A549 (cell line): ENCODE results near the gene HCN2. TPM values are rescaled to one million over a fixed set of nuclear protein-coding genes. Genes with fewer than 3 reads are reported as not detected.

Experiments
- ATAC-seq, 2 experiments: fragments of 200-7000 bp in 1 of 2; fragments of >200 bp in 1 of 2; cut with Nextera tagmentation in 1 of 2; cut with Tn5 transposase in 1 of 2; 3 replicates each; pipeline versions ENCODE4 v1.8.0 to v1.9.1; 2018 to 2020; ENCODE audit warnings: mild to moderate bottlenecking in 1 of 2, moderate library complexity in 1 of 2
- CTCF ChIA-PET: fragments of 300-600 bp; sonication (Branson Sonifier 250); formaldehyde crosslinking; extraction: SDS; loops from one replicate; lab custom pipeline; 2021; ENCODE audit warnings: antibody characterized with exemption, inconsistent platforms; lab: Yijun Ruan, JAX
- POLR2A ChIA-PET: fragments of 350-600 bp; formaldehyde crosslinking; extraction: SDS; loops from one replicate; lab custom pipeline; 2021; ENCODE audit warnings: antibody characterized with exemption, inconsistent platforms; lab: Yijun Ruan, JAX
- DNase-seq, 2 experiments: peaks; one replicate each; pipeline versions ENCODE4 v3.0.0 to v3.0.0-alpha.2; 2011 to 2016; ENCODE audit warnings: low read depth in 1 of 2, low spot score in 1 of 2
- FAIRE-seq: peaks from 2 replicates; lab custom pipeline; 2011; peaks lifted over from hg19 to GRCh38; lab: Jason Lieb, UNC
- H3K27ac ChIP-seq, 2 experiments: fragments of >200 bp; sonication (Bioruptor Twin); formaldehyde crosslinking; 3 replicates each; pipeline ENCODE4 v1.5.1; 2016 to 2017
- H3K4me1 ChIP-seq: fragments of >200 bp; sonication (Bioruptor Twin); formaldehyde crosslinking; 3 replicates; pipeline ENCODE4 v1.6.1; 2016
- H3K4me2 ChIP-seq: fragments of >200 bp; sonication (Bioruptor Twin); formaldehyde crosslinking; 3 replicates; pipeline ENCODE4 v1.6.1; 2016
- H3K4me3 ChIP-seq: fragments of >200 bp; sonication (Bioruptor Twin); formaldehyde crosslinking; 3 replicates; pipeline ENCODE4 v1.5.1; 2016
- H3K9me3 ChIP-seq: fragments of >200 bp; sonication (Bioruptor Twin); formaldehyde crosslinking; 3 replicates; pipeline ENCODE4 v1.6.1; 2016
- ATOH8 ChIP-seq: fragments of 250-450 bp; sonication (Bioruptor Pico); IDR thresholded peaks from 2 replicates; pipeline ENCODE4 v1.5.0; 2020; ENCODE audit warnings: low read depth, mild to moderate bottlenecking, moderate library complexity
- CBX8 ChIP-seq: fragments of 200-600 bp; sonication (generic); IDR thresholded peaks from 2 replicates; pipeline ENCODE4 v1.6.1; 2016
- CEBPB ChIP-seq, 2 experiments: fragments of >200 bp in 1 of 2; sonication (Bioruptor Twin) in 1 of 2; formaldehyde crosslinking in 1 of 2; IDR thresholded peaks; 2 replicates each; pipeline ENCODE4 v1.6.1; 2012 to 2016
- CHD4 ChIP-seq: fragments of 200-600 bp; sonication (generic); IDR thresholded peaks from 2 replicates; pipeline ENCODE4 v1.6.1; 2016; ENCODE audit warnings: antibody characterized with exemption, mild to moderate bottlenecking, borderline replicate concordance
- EHF ChIP-seq: fragments of 250-450 bp; sonication (Bioruptor Pico); IDR thresholded peaks from 2 replicates; pipeline ENCODE4 v1.5.0; 2020; ENCODE audit warnings: mild to moderate bottlenecking
- EHMT2 ChIP-seq: fragments of 200-600 bp; sonication (generic); IDR thresholded peaks from 2 replicates; pipeline ENCODE4 v1.6.1; 2016; ENCODE audit warnings: antibody characterized with exemption, low read depth, mild to moderate bottlenecking, moderate library complexity
- ESRRA ChIP-seq: fragments of 150-350 bp; IDR thresholded peaks from 2 replicates; pipeline ENCODE4 v1.6.1; 2014; ENCODE audit warnings: mild to moderate bottlenecking, low read length, borderline replicate concordance
- FOXS1 ChIP-seq: fragments of 250-450 bp; sonication (Bioruptor Pico); IDR thresholded peaks from 2 replicates; pipeline ENCODE4 v1.5.0; 2020; ENCODE audit warnings: mild to moderate bottlenecking, moderate library complexity
- JUNB ChIP-seq: fragments of >200 bp; sonication (Bioruptor Twin); formaldehyde crosslinking; IDR thresholded peaks from 2 replicates; pipeline ENCODE4 v1.6.1; 2016
- KDM1A ChIP-seq: fragments of 200-600 bp; sonication (generic); IDR thresholded peaks from 2 replicates; pipeline ENCODE4 v1.6.1; 2016; ENCODE audit warnings: low read depth, mild to moderate bottlenecking
- KDM5A ChIP-seq: fragments of 200-600 bp; sonication (generic); IDR thresholded peaks from 2 replicates; pipeline ENCODE4 v1.6.1; 2016; ENCODE audit warnings: antibody characterized with exemption, mild to moderate bottlenecking
- MAZ ChIP-seq: fragments of 150-350 bp; IDR thresholded peaks from 2 replicates; pipeline ENCODE4 v1.6.1; 2014; ENCODE audit warnings: antibody characterized with exemption, low read depth, low read length, borderline replicate concordance
- TFCP2L1 ChIP-seq: fragments of 250-450 bp; sonication (Bioruptor Pico); IDR thresholded peaks from 2 replicates; pipeline ENCODE4 v1.5.0; 2021; ENCODE audit warnings: mild to moderate bottlenecking
- WGBS: methylation state at CpG from one replicate; pipeline ENCODE4 v1.1.6; 2017; ENCODE audit errors: missing lambda C conversion rate; 5-methylcytosine and 5-hydroxymethylcytosine counted together
- polyA plus RNA-seq, 4 experiments: library from polyadenylated mRNA; depleted of rRNA in 3 of 4; stranded (reverse); fragments of >200 nt; fragmentation: RNase III in 1 of 4; extraction: RNeasy Plus Mini Kit Qiagen cat#74134 plus additional on column Dnase treatment in 1 of 4; gene quantifications; 2 replicates in 3 of 4; 3 replicates in 1 of 4; pipeline ENCODE4 v1.2.3, GENCODE V29; 2011 to 2017
- TF ChIP-seq, protein P1 (sequence below): fragments of >200 bp; sonication (Bioruptor Twin); formaldehyde crosslinking; IDR thresholded peaks from 2 replicates; pipeline ENCODE4 v1.6.1; 2016

Gene HCN2
- polyA plus RNA-seq, 2 of the 4 experiments (the other 2 are of a cell fraction) = 2.7 to 23.2 TPM

GRCh38 chr19:555474-555808 is 34.2 kb upstream of the HCN2 start:
- FAIRE-seq = no peak
- ChIA-PET POLR2A (interaction anchor here (0.8 to 2.0 kb wide), 4 partner anchors 8 to 108 kb away, joined by 3 to 16 read pairs (median 5); partner anchors contain the start of gene BSG), CTCF (interaction anchor here (1.0 to 3.0 kb wide), 6 partner anchors 11 to 45 kb away, joined by 3 to 10 read pairs (median 5); partner anchors contain the start of gene CDC34)

GRCh38 chr19:556611-557382 is 32.9 kb upstream of the HCN2 start:
- TF ChIP-seq ATOH8 (no peak), ESRRA (no peak)
- DNase-seq (no peak), FAIRE-seq (no peak), ATAC-seq (peak; percentile 35 to 46; a peak in 5 of 6 replicates)
- ChIA-PET POLR2A (interaction anchor here (1.9 to 2.0 kb wide), 2 partner anchors 15 to 26 kb away, joined by 5 to 16 read pairs; partner anchors contain the start of gene BSG), CTCF (interaction anchor here (1.9 to 3.0 kb wide), 4 partner anchors 19 to 32 kb away, joined by 4 to 10 read pairs (median 8); partner anchors contain the start of gene CDC34)
- WGBS = 70% methylated on average over 23 of the region's 31 CpGs
- Histone ChIP-seq H3K27ac (peak overlapping the region; percentile 80 to 81), H3K9me3 (no peaks in the 10 kb centered on the region), H3K4me1 (peaks cover 18% of the 10 kb centered on the region), H3K4me2 (peak overlapping the region; percentile 79), H3K4me3 (peak overlapping the region; percentile 19; the same call in 1 of the 3 replicates)

More at GRCh38 chr19:555474-555808, 34.2 kb upstream of the HCN2 start:
- TF ChIP-seq JUNB (no peak), CEBPB (IDR thresholded peaks at IDR 0.05) (0 out of 4 replicates have a peak, but pooled peaks of 1 of the 2 experiments have one; percentile 26), CBX8 (no peak), CHD4 (peak; percentile 39; the same call in 1 of the 2 replicates)
- Histone ChIP-seq H3K4me2 (peak overlapping the region; percentile 79), H3K4me1 (peaks cover 28% of the 10 kb centered on the region), H3K9me3 (no peaks in the 10 kb centered on the region), H3K27ac (peak overlapping the region; percentile 80 to 81; a peak in 4 of 6 replicates), H3K4me3 (no peak overlapping the region)
- WGBS = 77% methylated on average over 10 of the region's 14 CpGs
- no peak for ATAC-seq
- DNase-seq = no peak

DNA sequence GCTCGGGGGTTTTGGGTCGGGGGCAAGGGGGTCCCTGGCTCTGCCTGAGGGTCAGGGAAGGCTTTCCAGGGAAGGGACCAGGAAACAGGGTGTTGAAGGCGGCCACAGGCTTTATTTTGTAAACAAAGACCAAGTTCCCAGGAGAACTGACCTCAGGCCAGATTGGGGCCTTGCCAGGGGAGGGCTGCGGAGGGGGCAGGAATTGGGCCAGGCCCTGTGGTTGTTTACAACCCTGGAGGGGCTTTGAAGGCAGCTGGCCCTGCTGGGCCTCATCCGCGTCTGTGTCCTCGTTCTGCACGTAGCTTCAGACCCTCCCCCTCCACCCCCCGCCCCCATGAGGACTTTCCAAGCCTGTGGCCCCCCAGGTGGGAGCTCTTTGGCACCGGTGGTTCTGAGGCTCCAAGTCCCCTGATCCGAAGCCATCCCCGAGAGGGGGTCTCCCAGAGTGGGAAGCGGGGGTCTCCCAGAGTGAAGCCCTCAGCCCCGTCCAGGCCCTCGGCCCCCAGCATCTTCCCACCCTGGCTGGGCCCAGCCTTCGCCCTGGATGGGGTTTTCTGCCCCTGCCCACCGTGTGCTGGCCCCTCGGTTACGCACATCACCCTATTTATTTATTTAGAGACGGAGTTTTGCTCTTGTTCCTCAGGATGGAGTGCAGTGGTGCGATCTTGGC is 30.8 kb upstream of the HCN2 start:
- CTCF ChIA-PET = interaction anchor here (1.1 kb wide), 1 partner anchor 16 kb away, joined by 3 read pairs; no protein-coding TSS in a partner anchor
- Histone ChIP-seq H3K4me1 (peaks cover 18% of the 10 kb centered on the region), H3K9me3 (no peaks in the 10 kb centered on the region), H3K4me2 (no peak overlapping the region), H3K4me3 (no peak overlapping the region), H3K27ac (peak overlapping the region in 1 of 2 experiments; percentile 60; a peak in 2 of 6 replicates)
- FAIRE-seq = no peak
- no peak for ATAC-seq
- POLR2A ChIA-PET = no interaction called here
- WGBS = 81% methylated on average over 17 of the region's 21 CpGs
- no peak for DNase-seq
- no peak for TF ChIP-seq TFCP2L1
- TF ChIP-seq EHMT2 = no peak
- no peak for TF ChIP-seq MAZ
- TF ChIP-seq KDM1A = no peak
- TF ChIP-seq, protein P1, sequence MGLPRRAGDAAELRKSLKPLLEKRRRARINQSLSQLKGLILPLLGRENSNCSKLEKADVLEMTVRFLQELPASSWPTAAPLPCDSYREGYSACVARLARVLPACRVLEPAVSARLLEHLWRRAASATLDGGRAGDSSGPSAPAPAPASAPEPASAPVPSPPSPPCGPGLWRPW = no peak

DNA sequence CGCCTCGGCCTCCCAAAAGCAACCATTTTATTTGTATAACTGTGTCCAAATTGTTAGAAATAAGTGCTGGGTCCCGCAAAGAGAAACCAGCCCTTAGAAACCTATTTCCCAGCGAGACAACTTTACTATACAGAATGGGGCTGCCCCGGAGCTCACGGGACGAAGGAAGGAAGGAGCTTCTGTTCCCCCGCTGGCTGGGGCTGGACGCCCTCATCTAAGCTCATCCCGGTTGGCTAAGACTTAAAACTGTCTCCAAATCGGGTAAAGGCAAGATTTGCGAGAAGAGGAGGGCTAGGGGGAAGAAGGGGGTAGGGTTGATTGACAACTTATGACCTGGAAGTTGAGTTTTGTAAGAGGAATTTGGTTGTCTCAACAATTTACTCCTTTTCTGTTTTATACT is 29.6 kb upstream of the HCN2 start:
- H3K4me2 ChIP-seq = no peak overlapping the region
- FAIRE-seq (no peak), DNase-seq (no peak), ATAC-seq (no peak)
- ChIA-PET POLR2A (no interaction called here), CTCF (no interaction called here)
- no peak for TF ChIP-seq CHD4
- no peak for TF ChIP-seq EHF (CRISPR knock-in tag)
- TF ChIP-seq FOXS1 (CRISPR knock-in tag) = no peak
- TF ChIP-seq KDM5A = no peak
- no peak for TF ChIP-seq ATOH8
- H3K4me1 ChIP-seq = peaks cover 18% of the 10 kb centered on the region
- no CpG with 5 or more reads among the region's 12 CpGs for WGBS
- no peak overlapping the region for H3K27ac ChIP-seq
- no peak overlapping the region for H3K4me3 ChIP-seq
- H3K9me3 ChIP-seq = no peaks in the 10 kb centered on the region
